ENCODE results near the gene FER1L5.
A peak's percentile ranks its signal among the peaks of the same experiment; 100 is the strongest.

FER1L5 gene

DNA sequence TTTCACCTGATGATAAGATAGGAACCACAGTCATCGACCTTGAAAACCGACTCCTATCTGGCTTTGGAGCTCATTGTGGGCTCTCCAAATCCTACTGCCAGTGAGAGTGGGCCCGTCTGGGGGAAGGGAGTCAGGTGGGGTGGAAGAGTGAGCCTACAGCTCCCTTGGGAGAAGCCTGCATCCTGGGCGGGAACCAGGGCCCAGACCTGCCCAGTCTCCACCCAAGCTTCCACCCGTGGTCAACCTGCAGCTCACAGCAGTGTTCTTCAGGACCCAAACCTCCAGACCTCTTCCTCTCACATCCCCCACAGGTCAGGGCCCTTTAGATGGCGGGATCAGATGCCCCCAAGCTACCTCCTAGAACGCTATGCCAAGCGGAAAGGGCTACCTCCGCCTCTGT lies 57.1 kb downstream of the FER1L5 start:
- DNase-seq: no peak

DNA sequence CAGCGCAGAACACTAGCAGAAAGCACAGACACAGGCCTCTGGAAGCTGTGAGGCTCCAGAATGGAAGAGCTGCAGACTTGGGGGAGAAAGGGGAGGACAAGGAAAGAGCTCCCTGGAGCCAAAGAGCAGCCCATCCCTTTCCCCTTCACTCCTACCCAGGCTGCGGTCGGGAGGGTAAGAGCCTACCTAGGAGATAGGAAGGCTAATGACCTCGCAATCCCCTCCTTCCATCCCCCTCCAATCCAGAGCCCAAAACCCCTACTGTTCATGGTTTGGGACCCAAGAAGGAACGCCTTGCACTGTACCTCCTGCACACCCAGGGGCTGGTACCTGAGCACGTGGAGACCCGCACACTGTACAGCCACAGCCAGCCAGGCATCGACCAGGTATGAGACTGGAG lies 57.5 kb downstream of the FER1L5 start:
- no peak for DNase-seq

DNA sequence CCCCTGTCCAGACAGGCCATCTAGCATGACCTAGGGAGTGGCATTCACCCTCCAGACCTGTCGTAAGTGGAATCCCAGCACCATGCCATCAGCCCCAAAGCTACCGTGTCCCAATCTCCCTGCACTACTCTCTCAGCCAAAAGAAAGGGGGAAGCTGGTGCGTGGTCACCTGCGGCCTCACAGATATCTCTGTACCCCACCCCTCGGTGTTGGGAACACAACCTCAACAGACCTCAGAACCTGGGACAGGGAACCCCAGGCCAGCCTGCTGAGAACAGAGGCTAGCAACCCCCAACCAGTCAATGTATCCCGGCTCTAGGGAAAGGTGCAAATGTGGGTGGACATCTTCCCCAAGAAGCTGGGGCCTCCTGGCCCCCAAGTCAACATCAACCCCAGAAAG lies 59.1 kb downstream of the FER1L5 start:
- DNase-seq: no peak

DNA sequence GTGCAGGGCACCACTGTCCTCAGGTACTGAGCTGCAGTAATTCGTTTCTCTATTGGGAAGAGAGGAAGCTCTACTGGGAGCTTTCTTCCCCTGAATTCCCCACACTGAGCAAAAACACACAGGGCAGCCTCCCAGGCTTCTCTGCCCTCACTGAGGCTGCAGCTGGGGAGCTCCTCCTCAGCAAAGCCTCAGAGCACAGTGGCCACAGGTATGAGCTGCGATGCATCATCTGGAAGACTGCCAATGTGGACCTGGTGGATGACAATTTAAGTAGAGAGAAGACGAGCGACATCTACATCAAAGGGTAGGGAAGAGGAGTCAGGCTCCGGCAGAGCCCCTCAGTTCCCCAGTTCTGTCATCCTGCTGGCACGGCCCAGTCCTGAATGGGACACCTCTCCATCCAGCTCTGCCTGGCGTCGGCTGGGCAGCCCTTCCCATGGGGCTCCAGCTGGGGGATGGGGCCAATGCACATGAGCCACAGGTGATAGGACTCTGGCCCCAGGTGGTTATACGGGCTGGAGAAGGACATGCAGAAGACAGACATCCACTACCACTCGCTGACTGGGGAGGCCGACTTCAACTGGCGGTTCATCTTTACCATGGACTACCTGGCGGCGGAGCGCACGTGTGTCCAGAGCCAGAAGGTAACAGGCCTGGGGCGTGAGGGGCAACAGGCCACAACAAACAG lies 59.7 kb downstream of the FER1L5 start:
- DNase-seq: no peak

- no peak for DNase-seq
These were observed 60.6 kb downstream of the FER1L5 start for GRCh38 chr2:96703021-96703751.

- no peak for DNase-seq
These were observed 68.4 kb downstream of the FER1L5 start for GRCh38 chr2:96710985-96711384.

- no peak for DNase-seq
These were observed 73.1 kb downstream of the FER1L5 start for GRCh38 chr2:96715658-96716057.

GRCh38 chr2:96716388-96716787 lies 73.8 kb downstream of the FER1L5 start:
- DNase-seq: no peak

DNA sequence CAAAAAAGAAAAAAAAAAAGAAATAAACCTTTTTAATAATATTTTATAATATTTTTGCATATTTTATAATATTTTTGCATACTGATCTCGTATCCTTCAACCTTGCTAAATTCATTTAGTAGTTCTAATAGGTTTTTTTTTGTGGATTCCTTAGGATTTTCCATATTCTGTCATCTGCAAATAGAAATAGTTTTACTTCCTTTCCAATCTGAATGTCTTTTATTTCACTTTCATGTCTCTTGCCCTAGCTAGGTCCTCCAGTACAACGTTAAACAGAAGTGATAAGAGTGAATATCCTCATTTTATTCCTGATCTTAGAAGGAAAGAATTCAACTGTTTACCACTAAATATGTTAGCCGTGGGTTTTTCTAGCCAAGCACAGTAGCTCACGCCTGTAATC lies 83.6 kb downstream of the FER1L5 start:
- no peak for DNase-seq

DNA sequence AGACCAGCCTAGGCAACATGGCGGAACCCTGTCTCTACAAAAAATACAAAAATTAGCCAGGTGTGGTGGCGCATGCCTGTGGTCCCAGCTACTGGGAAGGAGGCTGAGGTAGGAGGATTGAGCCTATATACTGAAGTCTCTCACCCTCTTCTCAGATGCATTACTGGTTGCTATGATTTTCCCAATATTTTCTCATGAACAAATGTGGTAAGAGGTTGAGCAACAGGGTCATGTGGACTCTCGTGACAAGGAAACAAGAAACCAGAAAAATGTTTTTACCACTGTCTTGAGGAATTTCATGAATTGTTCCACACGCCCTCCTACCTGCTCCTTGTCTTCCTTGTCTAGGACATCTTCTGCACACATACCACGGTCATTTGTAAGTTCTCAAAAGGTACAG lies 84.9 kb downstream of the FER1L5 start:
- DNase-seq: no peak

DNA sequence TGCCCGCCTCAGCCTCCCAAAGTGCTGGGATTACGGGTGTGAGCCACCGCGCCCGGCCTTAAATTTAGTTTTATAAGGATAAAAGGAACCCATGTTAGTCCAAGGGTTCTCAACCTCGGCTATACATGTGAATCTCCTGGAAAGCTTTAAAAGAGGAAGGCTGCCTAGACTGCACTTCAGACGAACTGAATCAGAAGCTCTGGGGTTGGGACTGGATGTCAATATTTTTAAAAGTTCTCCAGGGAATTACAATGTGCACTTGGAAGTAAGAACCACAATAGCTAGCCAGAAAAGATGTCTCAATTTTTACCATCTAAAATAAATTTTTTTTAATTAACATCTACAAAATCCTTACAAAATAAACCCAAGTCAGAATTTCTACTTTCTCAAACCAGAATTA lies 87.2 kb downstream of the FER1L5 start:
- no peak for DNase-seq

- no peak for DNase-seq
These were observed 87.6 kb downstream of the FER1L5 start for GRCh38 chr2:96730212-96730611.

DNA sequence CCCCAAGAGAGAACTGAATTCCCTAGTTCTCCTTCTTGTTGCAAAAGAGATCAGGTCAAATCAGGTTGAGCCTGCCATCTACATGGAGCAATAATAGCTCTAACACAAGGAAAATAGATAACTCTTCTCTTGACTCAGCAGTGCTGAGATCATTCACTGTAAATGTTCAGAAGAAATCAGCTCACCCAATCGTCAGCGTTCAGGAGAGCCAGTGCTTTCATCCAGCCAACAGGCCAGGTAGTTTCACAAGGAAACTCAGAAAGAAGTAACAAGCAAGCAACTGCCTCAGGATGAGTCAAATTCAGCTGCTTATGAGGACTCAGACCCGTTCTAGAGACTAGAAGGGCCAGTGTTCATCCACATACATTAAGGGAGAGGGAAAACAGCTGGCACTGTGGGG lies 91.4 kb downstream of the FER1L5 start:
- no peak for DNase-seq

DNA sequence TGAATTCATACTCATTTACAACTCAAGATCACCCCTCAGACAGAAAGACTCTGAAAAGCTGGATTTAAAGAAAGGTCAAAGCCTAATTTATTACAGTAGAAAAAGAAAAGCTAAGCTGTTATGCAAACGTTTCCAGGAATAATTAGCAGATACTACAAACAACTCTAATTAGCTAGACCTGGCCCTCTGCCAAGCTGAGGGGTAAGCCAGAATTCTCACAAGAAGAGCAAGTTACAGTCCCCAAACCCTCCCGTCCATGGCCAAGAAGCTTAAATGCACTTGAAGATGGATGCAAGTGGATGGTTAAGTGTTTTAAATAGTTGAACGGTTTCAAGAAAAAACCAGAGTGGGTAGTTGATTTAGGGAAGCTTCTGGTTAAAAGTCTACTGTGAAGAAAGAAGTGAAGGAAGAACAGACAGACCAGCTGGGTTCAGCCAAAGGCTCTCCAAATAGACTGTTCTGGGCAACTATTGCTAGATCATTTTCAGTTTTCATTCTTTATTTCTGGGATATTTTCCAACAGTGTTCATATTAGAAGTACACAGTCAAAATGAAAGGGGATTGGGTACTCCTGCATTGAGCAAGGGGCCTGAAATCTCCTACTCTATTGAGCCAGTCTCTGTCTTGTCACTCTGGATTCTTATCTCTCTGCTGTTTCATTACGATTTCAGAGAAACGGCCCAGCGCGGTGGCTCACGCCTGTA lies 92.5 kb downstream of the FER1L5 start:
- no peak for DNase-seq

- DNase-seq: no peak
These were observed 94.7 kb downstream of the FER1L5 start for GRCh38 chr2:96737251-96737650.

DNA sequence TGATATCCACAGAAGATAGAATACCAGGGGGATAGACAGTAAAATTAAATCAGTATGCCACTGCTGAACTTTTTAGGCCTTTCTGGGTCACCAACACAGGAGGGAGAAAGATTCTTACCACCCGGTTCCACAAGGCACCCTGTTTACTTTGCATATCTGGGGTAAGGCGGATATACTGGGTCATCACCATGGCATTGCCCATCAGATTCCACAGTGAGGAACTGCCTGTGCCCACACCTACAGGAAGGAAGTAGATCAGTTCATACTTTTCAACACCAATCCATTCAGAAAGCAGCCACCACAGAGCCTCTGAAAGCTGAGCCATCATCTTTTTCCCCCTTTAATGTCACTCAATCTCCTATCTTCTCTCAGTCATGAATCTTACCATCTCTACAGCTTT lies 95.3 kb downstream of the FER1L5 start:
- no peak for DNase-seq

GRCh38 chr2:96739076-96739632 lies 96.6 kb downstream of the FER1L5 start:
- no peak for DNase-seq

GRCh38 chr2:96739633-96740428 lies 97.3 kb downstream of the FER1L5 start, which contains the start of gene LMAN2L:
Gene LMAN2L (minus strand): TSS chr2:96740064. CDS start chr2:96740040, 24 bp downstream.
- peak; percentile 77 for DNase-seq

- DNase-seq: no peak
These were observed 104.6 kb downstream of the FER1L5 start for GRCh38 chr2:96747061-96747617.

GRCh38 chr2:96751800-96752199 lies 109.2 kb downstream of the FER1L5 start:
- no peak for DNase-seq

DNA sequence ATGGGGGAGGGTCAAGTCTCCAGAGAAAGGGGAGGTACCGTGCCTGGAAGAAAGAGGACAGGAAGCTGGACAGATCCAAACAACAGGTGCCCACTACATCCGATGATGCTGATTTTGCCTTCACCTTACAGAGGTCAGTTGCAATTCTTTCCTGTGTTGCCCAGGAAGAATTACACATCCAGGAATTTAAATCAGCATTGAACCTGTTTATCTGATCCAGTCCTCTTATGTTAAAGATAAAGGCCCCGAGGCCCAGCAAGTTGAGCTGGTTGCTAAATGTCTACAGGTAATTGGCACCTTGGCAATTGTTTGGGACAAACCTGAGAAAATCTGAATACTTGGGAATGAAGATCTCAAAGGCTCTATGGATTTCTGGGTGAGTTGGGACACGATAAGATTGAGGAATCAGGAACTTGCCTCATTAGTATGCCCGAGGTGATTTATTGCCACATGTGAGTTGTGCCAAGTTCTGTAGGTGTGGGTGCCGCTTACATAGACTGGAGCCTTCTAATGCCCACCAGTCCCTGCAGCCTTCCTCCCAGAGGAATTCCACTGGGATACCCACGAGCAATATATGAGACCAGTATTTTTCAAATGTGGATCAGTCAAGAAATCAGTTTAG lies 111.2 kb downstream of the FER1L5 start:
- no peak for DNase-seq

DNA sequence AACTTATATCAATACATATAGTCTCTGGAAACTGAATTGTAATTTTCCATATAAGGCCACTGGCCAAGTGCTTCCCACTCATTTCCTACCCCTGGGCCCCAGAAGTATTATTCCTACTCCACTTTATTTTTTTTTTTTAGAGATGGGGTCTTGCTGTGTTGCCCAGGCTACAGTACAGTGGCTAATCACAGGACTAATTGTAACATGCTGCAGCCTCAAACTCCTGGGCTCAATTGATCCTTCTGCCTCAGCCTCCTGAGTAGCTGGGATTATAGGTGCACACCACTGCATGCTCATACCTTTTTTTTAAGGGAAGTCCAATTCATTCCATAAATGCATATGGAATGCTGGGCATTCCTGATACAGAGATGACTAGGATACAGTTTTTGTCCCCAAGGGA lies 111.8 kb downstream of the FER1L5 start:
- no peak for DNase-seq
